ENCODE data around the gene SCAMP4. TPM values are rescaled to one million over a fixed set of nuclear protein-coding genes. Genes with fewer than 3 reads are reported as not detected.

The SCAMP4 gene
- total RNA-seq, 1 donor from 2014 or later = 322 TPM

- H3K27ac ChIP-seq = no peak overlapping the region
- no peaks in the 10 kb centered on the region for H3K9me3 ChIP-seq
- H3K4me3 ChIP-seq = no peak overlapping the region
- no peak for DNase-seq (ENCODE audit: low spot score in 2 of 2)
- TF ChIP-seq CTCF (IDR thresholded peaks at IDR 0.05) = no peak
- peaks cover 35 to 64% of the 10 kb centered on the region in 2 donors for H3K36me3 ChIP-seq
- no peaks in the 10 kb centered on the region for H3K27me3 ChIP-seq
- intact Hi-C loops (cut with DNase I) = no loop called here
- no peaks in the 10 kb centered on the region for H3K4me1 ChIP-seq
Measured at GRCh38 chr19:1922803-1923202, 17.6 kb downstream of the SCAMP4 start.

GRCh38 chr19:1923319-1923718 is 18.1 kb downstream of the SCAMP4 start:
- intact Hi-C loops (cut with DNase I) = no loop called here

GRCh38 chr19:1924320-1924961 is 19.2 kb downstream of the SCAMP4 start:
- DNase-seq (ENCODE audit: low spot score in 2 of 2) = no peak
- Histone ChIP-seq H3K27ac (no peak overlapping the region), H3K9me3 (no peaks in the 10 kb centered on the region), H3K4me3 (no peak overlapping the region), H3K4me1 (peaks cover 0 to 3% of the 10 kb centered on the region in 2 donors), H3K36me3 (peaks cover 22 to 49% of the 10 kb centered on the region in 2 donors), H3K27me3 (no peaks in the 10 kb centered on the region)
- intact Hi-C loops (cut with DNase I) = no loop called here
- TF ChIP-seq CTCF (IDR thresholded peaks at IDR 0.05) = no peak

More at GRCh38 chr19:1923319-1923718, 18.1 kb downstream of the SCAMP4 start:
- Histone ChIP-seq H3K27me3 (no peaks in the 10 kb centered on the region), H3K36me3 (peaks cover 31 to 59% of the 10 kb centered on the region in 2 donors), H3K4me3 (no peak overlapping the region), H3K4me1 (no peaks in the 10 kb centered on the region), H3K9me3 (no peaks in the 10 kb centered on the region), H3K27ac (no peak overlapping the region)
- TF ChIP-seq CTCF (IDR thresholded peaks at IDR 0.05) = no peak
- DNase-seq (ENCODE audit: low spot score in 2 of 2) = no peak

GRCh38 chr19:1925544-1925943 is 20.3 kb downstream of the SCAMP4 start:
- no peak overlapping the region for H3K27ac ChIP-seq
- DNase-seq (ENCODE audit: low spot score in 2 of 2) = no peak
- H3K27me3 ChIP-seq = no peaks in the 10 kb centered on the region
- no peak overlapping the region for H3K4me3 ChIP-seq
- TF ChIP-seq CTCF (IDR thresholded peaks at IDR 0.05) = no peak
- H3K4me1 ChIP-seq = peaks cover 3 to 9% of the 10 kb centered on the region in 2 donors
- H3K9me3 ChIP-seq = no peaks in the 10 kb centered on the region
- H3K36me3 ChIP-seq = peaks cover 14 to 38% of the 10 kb centered on the region in 2 donors
- intact Hi-C loops (cut with DNase I) = no loop called here

GRCh38 chr19:1929021-1929742 is 24.0 kb downstream of the SCAMP4 start:
- Histone ChIP-seq H3K27me3 (no peaks in the 10 kb centered on the region), H3K36me3 (peaks cover 4 to 12% of the 10 kb centered on the region in 2 donors), H3K27ac (no peak overlapping the region), H3K4me3 (peak overlapping the region; percentile 36 to 59), H3K4me1 (peaks cover 3 to 9% of the 10 kb centered on the region in 2 donors), H3K9me3 (no peaks in the 10 kb centered on the region)
- TF ChIP-seq CTCF (IDR thresholded peaks at IDR 0.05) = peak; percentile 90 to 93 (median 92)
- intact Hi-C loops (cut with DNase I) = loop anchor here (2.0 kb wide), 1 partner anchor 142 kb away; no protein-coding TSS in a partner anchor
- peak in 1 of 2 donors; percentile 90 for DNase-seq (ENCODE audit: low spot score in 2 of 2)
